ENCODE measurements around the gene XKR7. TPM values are rescaled to one million over a fixed set of nuclear protein-coding genes. Genes with fewer than 3 reads are reported as not detected.
"Not testable (repeated sequence)": the region's sequence is repeated elsewhere in the genome, so short reads cannot be mapped to it uniquely, and the experiment has no call there.

Gene XKR7
- total RNA-seq, 2 donors from 2014 or later: not detected

GRCh38 chr20:32031007-32031958 is 63.3 kb downstream of the XKR7 start:
- DNase-seq (ENCODE audit: low spot score): peak; percentile 94
- intact Hi-C loops (cut with DNase I): loop anchor here (2.0 to 5.0 kb wide), 2 partner anchors 208 to 209 kb away; no protein-coding TSS in a partner anchor

- DNase-seq (ENCODE audit: low spot score): no peak
- intact Hi-C loops (cut with DNase I): loop anchor here in 1 of 2 donors (5.0 kb wide), 1 partner anchor 211 kb away; no protein-coding TSS in a partner anchor
These were observed 65.4 kb downstream of the XKR7 start for GRCh38 chr20:32033316-32033715.

- intact Hi-C loops (cut with DNase I): loop anchor here in 1 of 2 donors (5.0 kb wide), 1 partner anchor 211 kb away; no protein-coding TSS in a partner anchor
- not testable (repeated sequence) for DNase-seq (ENCODE audit: low spot score)
These were observed 65.8 kb downstream of the XKR7 start for GRCh38 chr20:32033721-32034120.

- intact Hi-C loops (cut with DNase I): loop anchor here in 1 of 2 donors (5.0 kb wide), 1 partner anchor 213 kb away; no protein-coding TSS in a partner anchor
- DNase-seq (ENCODE audit: low spot score): no peak
These were observed 66.9 kb downstream of the XKR7 start for GRCh38 chr20:32034581-32035425.

GRCh38 chr20:32035426-32035779 is 67.5 kb downstream of the XKR7 start:
- DNase-seq (ENCODE audit: low spot score): no peak
- intact Hi-C loops (cut with DNase I): no loop called here

- DNase-seq (ENCODE audit: low spot score): no peak
- intact Hi-C loops (cut with DNase I): no loop called here
These were observed 68.3 kb downstream of the XKR7 start for GRCh38 chr20:32036252-32036651.

GRCh38 chr20:32036716-32037485 is 69.0 kb downstream of the XKR7 start:
- intact Hi-C loops (cut with DNase I): no loop called here
- no peak for DNase-seq (ENCODE audit: low spot score)

GRCh38 chr20:32037929-32038328 is 70.0 kb downstream of the XKR7 start:
- DNase-seq (ENCODE audit: low spot score): no peak
- intact Hi-C loops (cut with DNase I): no loop called here

GRCh38 chr20:32040142-32040953 is 72.4 kb downstream of the XKR7 start:
- no peak for DNase-seq (ENCODE audit: low spot score)
- intact Hi-C loops (cut with DNase I): no loop called here

GRCh38 chr20:32045999-32046398 is 78.0 kb downstream of the XKR7 start:
- DNase-seq (ENCODE audit: low spot score): no peak
- intact Hi-C loops (cut with DNase I): no loop called here

- no peak for DNase-seq (ENCODE audit: low spot score)
- intact Hi-C loops (cut with DNase I): no loop called here
These were observed 82.4 kb downstream of the XKR7 start for GRCh38 chr20:32050324-32050841.

GRCh38 chr20:32050851-32051556 is 83.1 kb downstream of the XKR7 start:
- DNase-seq (ENCODE audit: low spot score): peak; percentile 90
- intact Hi-C loops (cut with DNase I): no loop called here

- intact Hi-C loops (cut with DNase I): no loop called here
- no peak for DNase-seq (ENCODE audit: low spot score)
These were observed 83.8 kb downstream of the XKR7 start for GRCh38 chr20:32051720-32052089.

- DNase-seq (ENCODE audit: low spot score): peak; percentile 89
- intact Hi-C loops (cut with DNase I): no loop called here
These were observed 84.3 kb downstream of the XKR7 start, which contains the start of gene HCK for GRCh38 chr20:32052090-32052777. Gene HCK (plus strand): TSS chr20:32052242.

GRCh38 chr20:32052778-32053362 is 84.9 kb downstream of the XKR7 start:
- intact Hi-C loops (cut with DNase I): no loop called here
- peak; percentile 94 for DNase-seq (ENCODE audit: low spot score)

All from posterior vena cava (tissue), 2 donors.